ENCODE measurements around the gene PDZD2.
"Not testable (repeated sequence)": the region's sequence is repeated elsewhere in the genome, so short reads cannot be mapped to it uniquely, and the experiment has no call there.

The PDZD2 gene

GRCh38 chr5:31733371-31733770 is 94.4 kb downstream of the PDZD2 start:
- DNase-seq (ENCODE audit: low spot score), result no peak

GRCh38 chr5:31736127-31736526 is 97.2 kb downstream of the PDZD2 start:
- DNase-seq (ENCODE audit: low spot score), result no peak

GRCh38 chr5:31738199-31738598 is 99.3 kb downstream of the PDZD2 start:
- no peak for DNase-seq (ENCODE audit: low spot score)

- no peak for DNase-seq (ENCODE audit: low spot score)
Measured at GRCh38 chr5:31741496-31741895, 102.6 kb downstream of the PDZD2 start.

GRCh38 chr5:31743678-31744077 is 104.7 kb downstream of the PDZD2 start:
- DNase-seq (ENCODE audit: low spot score), result no peak

- DNase-seq (ENCODE audit: low spot score), result no peak
Measured at GRCh38 chr5:31748458-31749172, 109.7 kb downstream of the PDZD2 start.

- DNase-seq (ENCODE audit: low spot score), result no peak
Measured at GRCh38 chr5:31750215-31750614, 111.3 kb downstream of the PDZD2 start.

- DNase-seq (ENCODE audit: low spot score), result no peak
Measured at GRCh38 chr5:31751610-31752009, 112.7 kb downstream of the PDZD2 start.

GRCh38 chr5:31753700-31754357 is 114.9 kb downstream of the PDZD2 start:
- no peak for DNase-seq (ENCODE audit: low spot score)

GRCh38 chr5:31754358-31754704 is 115.4 kb downstream of the PDZD2 start:
- DNase-seq (ENCODE audit: low spot score), result no peak

- DNase-seq (ENCODE audit: low spot score), result no peak
Measured at GRCh38 chr5:31754741-31755675, 116.1 kb downstream of the PDZD2 start.

- no peak for DNase-seq (ENCODE audit: low spot score)
Measured at GRCh38 chr5:31755676-31756230, 116.8 kb downstream of the PDZD2 start.

GRCh38 chr5:31757806-31758205 is 118.9 kb downstream of the PDZD2 start:
- no peak for DNase-seq (ENCODE audit: low spot score)

GRCh38 chr5:31758803-31759425 is 120.0 kb downstream of the PDZD2 start:
- DNase-seq (ENCODE audit: low spot score), result no peak

- DNase-seq (ENCODE audit: low spot score), result no peak
Measured at GRCh38 chr5:31759925-31760324, 121.0 kb downstream of the PDZD2 start.

GRCh38 chr5:31761877-31762276 is 122.9 kb downstream of the PDZD2 start:
- no peak for DNase-seq (ENCODE audit: low spot score)

- DNase-seq (ENCODE audit: low spot score), result no peak
Measured at GRCh38 chr5:31763424-31763823, 124.5 kb downstream of the PDZD2 start.

GRCh38 chr5:31764687-31765086 is 125.8 kb downstream of the PDZD2 start:
- not testable (repeated sequence) for DNase-seq (ENCODE audit: low spot score)

GRCh38 chr5:31767335-31768031 is 128.6 kb downstream of the PDZD2 start:
- DNase-seq (ENCODE audit: low spot score), result no peak

GRCh38 chr5:31768046-31768445 is 129.1 kb downstream of the PDZD2 start:
- DNase-seq (ENCODE audit: low spot score), result no peak

GRCh38 chr5:31768784-31769183 is 129.9 kb downstream of the PDZD2 start:
- no peak for DNase-seq (ENCODE audit: low spot score)

All from left forelimb (tissue), 1 donor.